Measurements from ENCODE around the gene ARID1A.

DNA sequence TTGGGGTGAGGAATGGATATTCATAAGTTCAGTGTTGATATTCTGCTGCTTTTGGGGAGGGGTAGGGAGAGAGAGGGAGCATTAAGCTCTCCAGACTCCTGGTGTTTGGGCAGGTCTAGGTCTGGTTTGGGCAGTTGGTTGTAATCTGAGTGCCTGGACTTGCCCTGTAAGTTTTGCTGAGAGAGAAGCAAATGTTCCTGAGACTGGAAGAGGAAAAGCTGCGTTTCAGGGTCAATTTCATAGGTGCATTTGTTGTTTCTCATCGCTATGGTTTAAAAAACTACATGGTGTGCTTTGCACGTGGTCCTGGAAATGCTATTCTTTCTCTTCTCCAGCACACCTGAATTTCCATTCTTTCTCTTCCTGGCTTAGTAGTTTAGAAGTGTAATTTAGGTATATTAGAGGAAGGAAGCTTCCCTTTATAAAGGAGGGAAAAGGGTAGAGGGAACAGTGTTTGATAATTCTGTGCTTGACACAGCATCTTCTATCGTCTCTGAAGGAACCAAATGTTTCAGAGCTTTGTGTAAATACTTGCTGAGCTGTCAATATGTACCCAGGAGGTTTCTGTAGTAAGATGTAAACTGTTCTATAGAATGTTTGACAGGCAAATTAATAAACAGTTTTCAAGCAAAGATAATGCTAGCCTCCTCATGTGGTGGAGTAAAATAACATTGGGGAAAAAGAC lies 6.3 kb downstream of the ARID1A start:
- TF ChIP-seq POLR2A (IDR thresholded peaks at IDR 0.05; ENCODE audit: low read length) (no peak), GATA1 (IDR thresholded peaks at IDR 0.05; ENCODE audit: low read depth, low read length) (no peak)
